ENCODE results near the gene FBN3.

DNA sequence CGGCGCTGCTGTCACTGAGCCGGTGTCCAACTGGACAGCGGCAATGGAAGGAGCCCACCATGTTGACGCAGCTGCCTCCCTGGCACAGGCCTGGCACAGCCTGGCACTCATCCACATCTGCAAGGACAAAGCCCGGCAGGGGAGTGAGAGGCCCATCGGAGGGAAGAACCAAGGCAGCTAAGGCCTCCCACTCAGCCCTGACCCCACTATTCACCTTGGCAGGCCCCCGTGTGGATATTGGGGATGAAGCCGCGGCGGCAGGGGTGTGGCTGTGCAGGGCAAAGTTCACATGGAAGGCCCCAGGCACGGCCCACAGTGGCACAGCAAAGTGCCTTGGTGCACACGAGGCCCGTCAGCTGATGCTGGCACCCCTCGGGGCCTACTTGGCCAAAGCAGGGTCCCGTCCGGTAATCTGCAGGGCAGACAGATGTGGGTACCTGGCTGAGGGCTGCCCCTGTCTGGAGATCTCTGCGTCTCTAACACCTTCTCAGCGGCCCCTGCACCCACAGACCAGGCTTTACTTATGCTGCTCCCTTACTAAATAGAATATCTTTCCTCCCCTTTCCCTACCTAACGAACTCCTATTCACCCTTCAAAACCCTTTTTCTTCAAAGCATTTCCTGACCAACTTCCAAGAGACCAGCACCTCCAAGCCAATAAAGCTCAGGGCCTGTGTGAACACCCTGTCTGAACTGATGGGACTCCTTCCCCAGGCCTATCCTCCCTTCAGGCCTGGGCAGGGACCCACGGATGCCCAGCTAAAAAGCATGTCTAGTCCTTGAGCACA, 7.5 kb downstream of the FBN3 start:
- no peak for TF ChIP-seq POLR2A (IDR thresholded peaks at IDR 0.05)
- TF ChIP-seq, protein P1, sequence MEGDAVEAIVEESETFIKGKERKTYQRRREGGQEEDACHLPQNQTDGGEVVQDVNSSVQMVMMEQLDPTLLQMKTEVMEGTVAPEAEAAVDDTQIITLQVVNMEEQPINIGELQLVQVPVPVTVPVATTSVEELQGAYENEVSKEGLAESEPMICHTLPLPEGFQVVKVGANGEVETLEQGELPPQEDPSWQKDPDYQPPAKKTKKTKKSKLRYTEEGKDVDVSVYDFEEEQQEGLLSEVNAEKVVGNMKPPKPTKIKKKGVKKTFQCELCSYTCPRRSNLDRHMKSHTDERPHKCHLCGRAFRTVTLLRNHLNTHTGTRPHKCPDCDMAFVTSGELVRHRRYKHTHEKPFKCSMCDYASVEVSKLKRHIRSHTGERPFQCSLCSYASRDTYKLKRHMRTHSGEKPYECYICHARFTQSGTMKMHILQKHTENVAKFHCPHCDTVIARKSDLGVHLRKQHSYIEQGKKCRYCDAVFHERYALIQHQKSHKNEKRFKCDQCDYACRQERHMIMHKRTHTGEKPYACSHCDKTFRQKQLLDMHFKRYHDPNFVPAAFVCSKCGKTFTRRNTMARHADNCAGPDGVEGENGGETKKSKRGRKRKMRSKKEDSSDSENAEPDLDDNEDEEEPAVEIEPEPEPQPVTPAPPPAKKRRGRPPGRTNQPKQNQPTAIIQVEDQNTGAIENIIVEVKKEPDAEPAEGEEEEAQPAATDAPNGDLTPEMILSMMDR (IDR thresholded peaks at IDR 0.05), result no peak

Data from lower leg skin (tissue), 3 donors.